ENCODE results near the gene KDF1.

DNA sequence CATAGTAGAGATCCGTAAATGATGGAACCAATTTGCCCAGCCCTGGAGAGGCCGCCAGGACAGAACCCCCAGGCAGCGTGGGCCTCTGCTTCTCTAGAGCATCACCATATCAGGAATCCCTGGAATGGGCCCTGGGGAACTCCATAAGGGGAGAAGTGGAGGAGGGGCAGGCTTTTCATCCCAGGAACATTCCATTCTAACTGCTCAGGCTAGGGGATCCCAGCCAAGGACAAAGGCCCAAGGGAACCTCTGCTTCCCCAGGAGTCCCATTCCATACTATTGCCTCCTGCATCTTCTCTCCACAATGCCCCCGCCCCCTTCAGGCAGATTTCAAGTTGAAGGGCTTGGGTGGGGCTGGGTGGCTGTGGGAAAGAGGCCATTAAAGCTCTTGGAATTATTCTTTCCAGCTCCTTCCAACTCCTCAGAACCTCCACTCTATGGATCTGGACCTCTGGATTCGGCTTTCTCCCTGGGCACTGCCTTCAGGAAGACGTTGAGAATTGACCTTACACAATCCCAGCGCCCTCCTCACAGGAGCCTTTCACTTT lies 39.2 kb upstream of the KDF1 start:
- TF ChIP-seq HNF4G (IDR thresholded peaks at IDR 0.05) (no peak), MAX (IDR thresholded peaks at IDR 0.05) (no peak), SP1 (IDR thresholded peaks at IDR 0.05) (peak; percentile 49), RAD21 (IDR thresholded peaks at IDR 0.05) (no peak), REST (IDR thresholded peaks at IDR 0.05) (no peak), YY1 (IDR thresholded peaks at IDR 0.05) (no peak), EGR1 (IDR thresholded peaks at IDR 0.05; ENCODE audit: low read depth in 2 of 2) (no peak), TAF1 (conservative IDR thresholded peaks at IDR 0.05) (no peak), JUND (IDR thresholded peaks at IDR 0.05) (no peak), ATF3 (IDR thresholded peaks at IDR 0.05) (no peak)
- TF ChIP-seq, protein P1, sequence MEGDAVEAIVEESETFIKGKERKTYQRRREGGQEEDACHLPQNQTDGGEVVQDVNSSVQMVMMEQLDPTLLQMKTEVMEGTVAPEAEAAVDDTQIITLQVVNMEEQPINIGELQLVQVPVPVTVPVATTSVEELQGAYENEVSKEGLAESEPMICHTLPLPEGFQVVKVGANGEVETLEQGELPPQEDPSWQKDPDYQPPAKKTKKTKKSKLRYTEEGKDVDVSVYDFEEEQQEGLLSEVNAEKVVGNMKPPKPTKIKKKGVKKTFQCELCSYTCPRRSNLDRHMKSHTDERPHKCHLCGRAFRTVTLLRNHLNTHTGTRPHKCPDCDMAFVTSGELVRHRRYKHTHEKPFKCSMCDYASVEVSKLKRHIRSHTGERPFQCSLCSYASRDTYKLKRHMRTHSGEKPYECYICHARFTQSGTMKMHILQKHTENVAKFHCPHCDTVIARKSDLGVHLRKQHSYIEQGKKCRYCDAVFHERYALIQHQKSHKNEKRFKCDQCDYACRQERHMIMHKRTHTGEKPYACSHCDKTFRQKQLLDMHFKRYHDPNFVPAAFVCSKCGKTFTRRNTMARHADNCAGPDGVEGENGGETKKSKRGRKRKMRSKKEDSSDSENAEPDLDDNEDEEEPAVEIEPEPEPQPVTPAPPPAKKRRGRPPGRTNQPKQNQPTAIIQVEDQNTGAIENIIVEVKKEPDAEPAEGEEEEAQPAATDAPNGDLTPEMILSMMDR (IDR thresholded peaks at IDR 0.05; ENCODE audit: low read depth, low read length, missing input control): no peak
